Hematopoietic multipotent progenitor cell treated with erythropoietin and hydrocortisone succinate and interleukin-3 and kit ligand, for 15 days (in vitro differentiated cells): Measurements from ENCODE around the gene ABCA10.

Source experiments
- DNase-seq: peaks from one replicate; pipeline ENCODE4 v3.0.0-alpha.2; 2015; ENCODE audit warnings: low spot score

The ABCA10 gene

DNA sequence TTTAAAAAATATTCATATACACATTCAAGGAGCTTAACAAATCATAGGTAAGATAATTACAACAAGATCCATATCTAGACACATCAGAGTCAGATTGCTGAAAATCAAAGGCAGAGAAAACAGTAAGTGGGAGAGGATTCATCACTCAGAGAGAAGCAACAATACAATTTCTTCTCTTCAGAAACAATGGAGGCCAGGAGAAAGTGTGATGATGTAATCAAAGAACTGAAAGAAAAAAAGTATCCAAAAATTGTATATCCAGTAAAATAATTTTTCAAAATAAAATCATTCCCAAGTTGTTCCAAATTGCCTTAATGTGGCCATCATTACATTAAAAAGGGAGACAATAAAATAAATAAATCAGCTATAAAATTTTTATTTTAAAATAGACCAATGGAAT lies 69.2 kb downstream of the ABCA10 start:
- DNase-seq: no peak

GRCh38 chr17:69154267-69154666 lies 74.4 kb downstream of the ABCA10 start:
- DNase-seq: no peak

- DNase-seq: no peak
Observed at GRCh38 chr17:69150333-69150732, 78.3 kb downstream of the ABCA10 start.

GRCh38 chr17:69147460-69147859 lies 81.2 kb downstream of the ABCA10 start:
- no peak for DNase-seq

- DNase-seq: no peak
Observed at GRCh38 chr17:69144331-69145255, 84.0 kb downstream of the ABCA10 start.

- DNase-seq: no peak
Observed at GRCh38 chr17:69143683-69144231, 84.9 kb downstream of the ABCA10 start.

GRCh38 chr17:69143151-69143550 lies 85.5 kb downstream of the ABCA10 start:
- DNase-seq: no peak

DNA sequence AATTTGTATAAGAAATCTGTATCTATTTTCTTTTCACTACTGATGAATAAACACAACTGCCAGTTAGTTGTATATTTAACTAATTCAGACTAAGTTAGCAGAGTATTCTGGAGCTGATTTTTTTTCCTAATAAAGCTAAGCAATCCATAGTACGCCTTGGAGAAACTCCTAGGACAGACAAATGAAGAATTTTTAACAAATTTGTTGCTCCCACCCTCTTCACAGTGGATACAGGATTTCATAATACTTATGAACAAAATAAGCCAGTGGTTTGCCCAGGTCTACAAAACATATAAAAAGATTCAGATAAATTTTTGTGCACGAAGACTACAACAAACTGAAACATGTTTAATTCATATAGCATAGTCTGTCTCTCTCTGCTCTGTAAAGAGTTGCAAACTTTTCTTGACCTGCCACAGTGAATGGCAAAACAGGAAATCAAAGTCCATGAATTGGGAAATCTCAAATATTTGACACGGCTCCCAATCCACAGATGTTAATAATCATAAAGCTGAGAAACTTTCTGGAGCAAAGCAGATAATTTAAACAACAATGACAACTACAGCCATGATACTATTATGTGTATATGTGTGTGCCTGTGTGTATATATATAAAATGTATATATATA lies 86.3 kb downstream of the ABCA10 start:
- no peak for DNase-seq

- DNase-seq: no peak
Observed at GRCh38 chr17:69141431-69142174, 87.0 kb downstream of the ABCA10 start, which contains the start of gene ABCA6. Gene ABCA6, minus strand, starts transcription at chr17:69141895. Its CDS starts 1,192 bp downstream, at chr17:69140703.

DNA sequence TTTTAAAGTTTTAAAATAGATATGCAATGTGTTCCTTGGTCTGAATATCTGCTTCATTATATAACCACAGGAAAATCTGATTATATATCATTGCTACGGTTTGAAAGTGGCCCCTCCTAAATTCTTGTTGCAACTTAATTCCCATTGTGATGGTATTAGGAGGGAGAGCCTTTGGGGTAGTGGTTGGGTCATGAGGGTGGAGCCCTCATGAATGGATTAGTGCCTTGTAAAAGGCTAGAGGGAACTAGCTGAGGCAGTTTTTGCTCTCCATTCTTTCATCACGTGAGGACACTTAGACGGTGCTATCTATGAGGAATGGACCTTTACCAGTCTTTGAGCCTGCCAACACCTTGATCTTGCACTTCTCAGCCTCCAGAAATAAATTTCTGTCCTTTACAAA lies 94.5 kb downstream of the ABCA10 start:
- DNase-seq: no peak

DNA sequence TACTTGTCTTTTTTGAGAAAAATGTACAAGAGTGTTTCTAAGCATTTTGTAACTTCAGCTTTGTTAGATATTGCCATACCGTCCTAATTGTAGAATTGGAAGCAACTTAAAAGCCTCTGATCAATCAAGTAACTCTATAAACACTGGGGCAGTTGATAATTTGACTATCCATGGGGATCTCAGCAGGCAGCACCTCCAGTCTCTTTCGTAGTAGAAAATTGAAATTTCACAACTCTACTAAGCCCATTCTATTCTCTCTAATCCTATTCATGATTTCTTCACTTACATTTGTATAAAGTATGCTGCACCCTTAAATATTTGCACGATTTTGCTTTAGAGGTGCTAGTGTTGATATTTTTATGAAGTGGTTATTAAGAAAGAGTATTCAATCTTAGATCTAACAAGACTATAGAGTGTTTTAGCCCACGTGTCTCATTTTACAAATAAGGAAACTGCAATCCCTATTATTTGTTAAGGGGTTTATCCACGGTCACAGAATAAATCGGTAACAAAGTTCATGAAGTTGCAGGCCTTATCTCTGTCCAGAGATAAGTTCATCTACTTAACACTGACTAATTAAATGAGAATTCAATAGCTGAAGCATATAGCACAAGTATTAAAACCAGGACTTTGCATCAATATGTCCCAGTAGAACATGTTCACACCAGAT lies 97.9 kb downstream of the ABCA10 start:
- no peak for DNase-seq

DNA sequence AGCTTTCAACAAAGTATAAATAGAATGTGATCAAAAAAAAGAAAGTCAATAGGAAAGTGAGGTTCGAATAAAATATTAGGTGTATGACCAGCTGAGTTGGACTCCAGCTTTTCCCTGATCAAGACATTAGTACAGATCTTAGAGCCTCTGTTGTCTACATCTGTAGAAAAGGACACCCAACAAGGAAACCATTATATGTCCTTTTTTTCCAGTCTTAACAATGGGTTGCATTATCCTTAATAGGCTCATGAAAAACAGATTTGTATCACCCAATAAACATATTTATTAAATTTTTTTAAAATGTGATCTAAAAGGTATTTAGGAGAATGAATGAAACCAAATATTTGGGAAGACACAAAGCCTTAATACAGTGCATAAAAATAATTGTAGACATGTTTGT lies 105.0 kb downstream of the ABCA10 start:
- no peak for DNase-seq

- DNase-seq: no peak
Observed at GRCh38 chr17:69122065-69122464, 106.6 kb downstream of the ABCA10 start.

GRCh38 chr17:69117855-69118784 lies 110.5 kb downstream of the ABCA10 start:
- no peak for DNase-seq

DNA sequence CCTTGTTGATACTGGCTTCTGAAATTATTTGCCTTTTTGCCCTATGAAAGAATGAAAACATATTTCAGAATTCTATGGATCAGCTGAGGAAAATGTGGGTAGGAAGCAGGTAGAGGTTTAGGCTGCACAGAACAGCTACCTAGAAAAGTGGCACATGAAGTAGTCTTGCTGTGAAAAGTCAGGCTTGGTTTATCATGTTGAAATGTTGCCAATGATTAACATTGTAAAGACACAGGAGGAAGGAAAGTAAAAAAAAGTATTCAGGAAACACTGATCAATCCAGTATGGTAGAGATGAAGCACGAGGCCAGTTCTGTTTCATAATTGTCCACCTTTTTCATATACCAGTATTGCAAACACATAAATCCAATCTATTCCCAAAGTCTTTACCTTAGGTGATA lies 116.8 kb downstream of the ABCA10 start:
- DNase-seq: no peak

- DNase-seq: no peak
Observed at GRCh38 chr17:69105907-69106730, 122.5 kb downstream of the ABCA10 start.

DNA sequence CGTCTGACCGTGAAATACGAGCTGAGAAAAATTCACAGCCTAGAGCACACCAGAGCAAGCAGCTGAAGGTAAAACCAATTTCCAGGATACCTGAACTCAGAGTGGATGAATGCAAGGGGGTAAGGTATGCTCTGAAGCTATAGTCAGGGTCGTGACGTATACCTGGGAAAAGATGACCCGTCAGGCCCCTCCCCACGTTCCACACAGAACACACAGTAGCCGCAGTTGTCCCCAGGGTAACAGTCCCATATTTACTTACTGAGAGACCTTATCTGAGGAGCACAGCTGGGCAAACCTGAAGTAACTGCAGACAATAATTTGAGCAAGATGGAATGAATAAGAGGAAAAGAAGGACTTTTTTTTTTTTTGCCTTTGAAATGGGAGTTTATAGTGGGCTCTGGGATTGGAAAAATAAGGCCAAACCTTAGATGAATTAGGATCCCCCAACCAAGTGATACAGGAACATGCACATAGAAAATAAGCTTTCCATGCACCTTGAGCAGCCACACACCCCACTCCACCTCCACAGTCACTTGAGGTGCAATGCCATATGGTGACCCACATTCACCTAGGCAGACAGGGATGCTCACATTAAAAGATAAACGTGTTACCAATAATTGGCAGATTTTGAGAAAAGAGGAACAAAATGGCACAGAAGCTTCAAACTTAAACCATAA lies 124.9 kb downstream of the ABCA10 start:
- peak; percentile 4 for DNase-seq

GRCh38 chr17:69098625-69099024 lies 130.0 kb downstream of the ABCA10 start:
- DNase-seq: no peak
